Right cardiac atrium (tissue), 5 donors: ENCODE results near the gene DENND4B. TPM values are rescaled to one million over a fixed set of nuclear protein-coding genes. Genes with fewer than 3 reads are reported as not detected.

ENCODE experiments used
- ATAC-seq, 2 donors: fragments of 200-7000 bp; cut with Tn5 transposase; one replicate each; pipeline versions ENCODE4 v1.8.0 to v1.9.1; 2020; ENCODE audit warnings: moderate library complexity in 2 of 2, mild to moderate bottlenecking in 1 of 2
- DNase-seq, 3 donors: peaks; one replicate each; pipeline ENCODE4 v3.0.0-alpha.2; 2020
- H3K27ac ChIP-seq: one replicate; pipeline ENCODE4 v1.5.1; 2013; ENCODE audit warnings: mild to moderate bottlenecking, low read length, control low read depth, moderate library complexity
- H3K27me3 ChIP-seq: one replicate; pipeline ENCODE4 v1.6.1; 2013; ENCODE audit not compliant: control insufficient read depth, insufficient read depth
- H3K4me1 ChIP-seq: one replicate; pipeline ENCODE4 v1.6.1; 2013; ENCODE audit warnings: low read length; ENCODE audit not compliant: control insufficient read depth, insufficient read depth
- H3K4me3 ChIP-seq: one replicate; pipeline ENCODE4 v1.5.1; 2013; ENCODE audit warnings: low read length, control low read depth
- H3K9me3 ChIP-seq: one replicate; pipeline ENCODE4 v1.6.1; 2013; ENCODE audit warnings: low read length; ENCODE audit not compliant: control insufficient read depth
- WGBS: extraction: QIAGEN DNeasy Blood & Tissue Kit; methylation state at CpG from one replicate; pipeline ENCODE4 v1.1.7; 2013; 5-methylcytosine and 5-hydroxymethylcytosine counted together
- intact Hi-C, 4 donors: fragments of 100-400 bp; cut with DNase I; formaldehyde crosslinking; loops; one replicate each; pipeline versions ENCODE4 v1.11.0 to v1.14.0; 2022 to 2023
- long read RNA-seq, 4 donors: library from polyadenylated mRNA; unstranded; transcript quantifications; one replicate each; pipeline ENCODE4 v2.0.0, GENCODE V29; 2020 to 2021
- polyA plus RNA-seq: library from polyadenylated mRNA; stranded (reverse); fragments of 200-250 nt; gene quantifications from one replicate; pipeline ENCODE4 v1.2.3, GENCODE V29; 2013
- total RNA-seq, 4 donors: library from RNA; stranded (reverse); fragmentation: NEBNext Ultra II Directional; extraction: Animal tissue kit (Norgen Biotek cat#: 25700); gene quantifications; one replicate each; pipeline ENCODE4 v1.2.1, GENCODE V29; 2021
- donor health status: healthy with polysubstance abuse.
- donor health status: DM: no; HTN: yes; CAD: no.
- donor health status: DM: no; HTN: no; CAD: no.
- donor health status: DM: no; HTN: yes; CAD: no; lungs with severe emphysema.
- donor health status: DM: yes; HTN: yes; CAD: no.

Gene DENND4B
- total RNA-seq = 10 to 100 TPM; 40.6 to 48.7 (median 41.7) TPM
- 32.0 TPM for polyA plus RNA-seq
- long read RNA-seq, donor 1, partial matches to known transcripts = 46 of 54 reads
- long read RNA-seq, donor 1, other reads (novel, unspliced or antisense) = 8 of 54 reads
- long read RNA-seq, donor 2, partial matches to known transcripts = 21 of 23 reads
- long read RNA-seq, donor 2, other reads (novel, unspliced or antisense) = 2 of 23 reads
- long read RNA-seq, donor 3, partial matches to known transcripts = 42 of 46 reads
- long read RNA-seq, donor 3, other reads (novel, unspliced or antisense) = 4 of 46 reads
- long read RNA-seq, donor 4, partial matches to known transcripts = 15 of 18 reads
- long read RNA-seq, donor 4, other reads (novel, unspliced or antisense) = 3 of 18 reads

- intact Hi-C loops = no loop called here
Observed at GRCh38 chr1:153946622-153947241, at the start of gene DENND4B. DENND4B (minus strand) TSS chr1:153946718; CDS start chr1:153944374, 2,344 bp downstream.

GRCh38 chr1:153995640-153996039 lies 49.1 kb upstream of the DENND4B start:
- no peak for ATAC-seq
- H3K27ac ChIP-seq = no peak overlapping the region
- WGBS = 90% methylated on average over 11 of the region's 11 CpGs
- H3K4me1 ChIP-seq = no peaks in the 10 kb centered on the region
- intact Hi-C loops = no loop called here
- no peak overlapping the region for H3K4me3 ChIP-seq
- H3K27me3 ChIP-seq = no peaks in the 10 kb centered on the region
- H3K9me3 ChIP-seq = no peaks in the 10 kb centered on the region
- DNase-seq = no peak

More at GRCh38 chr1:153946622-153947241, at the start of gene DENND4B:
- H3K4me3 ChIP-seq = peak within 1 kb of the TSS; percentile 94
- H3K9me3 ChIP-seq = no peaks in the 10 kb centered on the region
- DNase-seq (peak; percentile 84 to 94 (median 93)), ATAC-seq (peak; percentile 78 to 84)
- 9% methylated on average over 28 of the region's 28 CpGs for WGBS
- H3K27me3 ChIP-seq = no peaks in the 10 kb centered on the region
- peaks cover 2% of the 10 kb centered on the region for H3K4me1 ChIP-seq
- H3K27ac ChIP-seq = peak within 1 kb of the TSS; percentile 97

GRCh38 chr1:153995202-153995601 lies 48.7 kb upstream of the DENND4B start:
- 72% methylated on average over 3 of the region's 3 CpGs for WGBS
- intact Hi-C loops = no loop called here

GRCh38 chr1:153991806-153992205 lies 45.3 kb upstream of the DENND4B start:
- H3K4me3 ChIP-seq = peak overlapping the region; percentile 71
- no peaks in the 10 kb centered on the region for H3K9me3 ChIP-seq
- H3K4me1 ChIP-seq = no peaks in the 10 kb centered on the region
- H3K27me3 ChIP-seq = no peaks in the 10 kb centered on the region
- intact Hi-C loops = no loop called here
- ATAC-seq (no peak), DNase-seq (no peak)
- no peak overlapping the region for H3K27ac ChIP-seq
- 89% methylated on average over 2 of the region's 2 CpGs for WGBS

More at GRCh38 chr1:153995202-153995601, 48.7 kb upstream of the DENND4B start:
- H3K4me1 ChIP-seq = no peaks in the 10 kb centered on the region
- ATAC-seq (no peak), DNase-seq (no peak)
- no peak overlapping the region for H3K27ac ChIP-seq
- H3K9me3 ChIP-seq = no peaks in the 10 kb centered on the region
- H3K27me3 ChIP-seq = no peaks in the 10 kb centered on the region
- H3K4me3 ChIP-seq = no peak overlapping the region

- no peak for DNase-seq
- H3K27me3 ChIP-seq = no peaks in the 10 kb centered on the region
- peak overlapping the region; percentile 71 for H3K4me3 ChIP-seq
- peak overlapping the region; percentile 96 for H3K27ac ChIP-seq
- intact Hi-C loops = no loop called here
- no peaks in the 10 kb centered on the region for H3K9me3 ChIP-seq
- no peaks in the 10 kb centered on the region for H3K4me1 ChIP-seq
- ATAC-seq = no peak
- 8% methylated on average over 9 of the region's 9 CpGs for WGBS
Observed at GRCh38 chr1:153991151-153991630, 44.7 kb upstream of the DENND4B start.

GRCh38 chr1:153990468-153991150 lies 44.1 kb upstream of the DENND4B start, which contains the start of gene RPS27:
RPS27 (plus strand) TSS chr1:153990762; CDS start chr1:153990797, 35 bp downstream.
- under 1% methylated on average over 36 of the region's 36 CpGs for WGBS
- no peaks in the 10 kb centered on the region for H3K27me3 ChIP-seq
- H3K27ac ChIP-seq = peak within 1 kb of the TSS; percentile 96
- peak within 1 kb of the TSS; percentile 71 for H3K4me3 ChIP-seq
- H3K4me1 ChIP-seq = no peaks in the 10 kb centered on the region
- peak; percentile 81 to 85 for ATAC-seq
- H3K9me3 ChIP-seq = no peaks in the 10 kb centered on the region
- intact Hi-C loops = no loop called here
- DNase-seq = peak; percentile 90 to 93 (median 91)

GRCh38 chr1:153987621-153988020 lies 41.1 kb upstream of the DENND4B start:
- H3K9me3 ChIP-seq = no peaks in the 10 kb centered on the region
- H3K4me1 ChIP-seq = peaks cover 3% of the 10 kb centered on the region
- DNase-seq = no peak
- H3K27me3 ChIP-seq = no peaks in the 10 kb centered on the region
- 90% methylated on average over 8 of the region's 8 CpGs for WGBS
- ATAC-seq = no peak
- intact Hi-C loops = loop anchor here (2.0 to 10.0 kb wide), 5 partner anchors 190 to 313 kb away; partner anchors contain the start of genes NPR1 (in 4 of the 4) and ILF2 (in 2 of the 4)
- no peak overlapping the region for H3K4me3 ChIP-seq
- no peak overlapping the region for H3K27ac ChIP-seq

- Histone ChIP-seq H3K4me1 (peaks cover 3% of the 10 kb centered on the region), H3K4me3 (peak within 1 kb of the TSS; percentile 60), H3K27me3 (no peaks in the 10 kb centered on the region), H3K27ac (peak within 1 kb of the TSS; percentile 98), H3K9me3 (no peaks in the 10 kb centered on the region)
- 2% methylated on average over 32 of the region's 32 CpGs for WGBS
- DNase-seq = peak; percentile 92 to 96 (median 94)
- intact Hi-C loops = loop anchor here (2.0 to 10.0 kb wide), 5 partner anchors 189 to 311 kb away; partner anchors contain the start of genes NPR1 (in 4 of the 4) and ILF2 (in 2 of the 4)
- ATAC-seq = peak; percentile 90 to 92
Observed at GRCh38 chr1:153985941-153986761, 39.6 kb upstream of the DENND4B start, which contains the start of gene RAB13. RAB13 (minus strand) TSS chr1:153986339; CDS start chr1:153986236, 103 bp downstream.

- ATAC-seq = peak; percentile 17 to 31
- Histone ChIP-seq H3K4me3 (peak overlapping the region; percentile 60), H3K9me3 (no peaks in the 10 kb centered on the region), H3K27me3 (no peaks in the 10 kb centered on the region), H3K27ac (peak overlapping the region; percentile 65), H3K4me1 (peaks cover 3% of the 10 kb centered on the region)
- intact Hi-C loops = loop anchor here (5.0 to 10.0 kb wide), 4 partner anchors 188 to 311 kb away; partner anchors contain the start of genes NPR1 (in 4 of the 4) and ILF2 (in 2 of the 4)
- peak in 2 of 3 donors; percentile 68 to 72 for DNase-seq
- 10% methylated on average over 7 of the region's 7 CpGs for WGBS
Observed at GRCh38 chr1:153985341-153985912, 38.9 kb upstream of the DENND4B start.
